OCI-LY7 (cell line): ENCODE measurements around the gene KLHL25. TPM values are rescaled to one million over a fixed set of nuclear protein-coding genes. Genes with fewer than 3 reads are reported as not detected.
A peak's percentile ranks its signal among the peaks of the same experiment; 100 is the strongest.

Experiments used
- BruUV-seq: library from RNA; stranded (reverse); fragments of 400-500 nt; replicated peaks from 2 replicates; lab custom pipeline; 2021; lab: Mats Ljungman, UMichigan
- CTCF ChIA-PET: fragments of 300-600 bp; sonication (Branson Sonifier 250); formaldehyde crosslinking; loops from one replicate; lab custom pipeline; 2022; ENCODE audit warnings: antibody characterized with exemption; ENCODE audit not compliant: unreplicated experiment; lab: Charles Lee
- POLR2A ChIA-PET: fragments of 300-600 bp; sonication (Branson Sonifier 250); formaldehyde crosslinking; loops from one replicate; lab custom pipeline; 2022; ENCODE audit warnings: antibody characterized with exemption; lab: Charles Lee
- DNase-seq: peaks from one replicate; pipeline ENCODE4 v3.0.0-alpha.2; 2015; ENCODE audit warnings: low spot score
- H2AFZ ChIP-seq: fragments of 200-600 bp; sonication (generic), shearing (Covaris generic); 2 replicates; pipeline ENCODE4 v1.6.1; 2014; ENCODE audit warnings: mild to moderate bottlenecking, antibody characterized with exemption, low read length, moderate library complexity
- H3K27ac ChIP-seq: fragments of 200-600 bp; sonication (generic); 2 replicates; pipeline ENCODE4 v1.5.1; 2014; ENCODE audit warnings: mixed run types, low read depth, mild to moderate bottlenecking, moderate library complexity, low read length, inconsistent platforms; ENCODE audit not compliant: poor library complexity, severe bottlenecking
- H3K36me3 ChIP-seq: fragments of 200-600 bp; sonication (generic); 2 replicates; pipeline ENCODE4 v1.6.1; 2014; ENCODE audit warnings: mild to moderate bottlenecking, antibody characterized with exemption, low read length, moderate library complexity, mixed read lengths; ENCODE audit not compliant: insufficient read depth
- H3K4me1 ChIP-seq: fragments of 200-600 bp; sonication (generic); 2 replicates; pipeline ENCODE4 v1.5.1; 2014; ENCODE audit warnings: mild to moderate bottlenecking, low read length; ENCODE audit not compliant: insufficient read depth, poor library complexity, severe bottlenecking
- H3K4me2 ChIP-seq: fragments of 200-600 bp; sonication (generic); 2 replicates; pipeline ENCODE4 v1.6.1; 2014; ENCODE audit warnings: mild to moderate bottlenecking, low read length
- H3K4me3 ChIP-seq: fragments of 200-600 bp; sonication (generic); 2 replicates; pipeline ENCODE4 v1.5.1; 2014; ENCODE audit warnings: mild to moderate bottlenecking, low read depth, low read length; ENCODE audit not compliant: poor library complexity, severe bottlenecking
- H3K79me2 ChIP-seq: fragments of 200-600 bp; sonication (generic); 2 replicates; pipeline ENCODE4 v1.6.1; 2016; ENCODE audit warnings: low read depth, mild to moderate bottlenecking, low read length, moderate library complexity, mixed read lengths; ENCODE audit not compliant: insufficient read depth
- H3K9me2 ChIP-seq: fragments of 200-600 bp; sonication (generic); 2 replicates; pipeline ENCODE4 v1.6.1; 2016; ENCODE audit warnings: mild to moderate bottlenecking, low read length, mixed read lengths; ENCODE audit not compliant: insufficient read depth
- H3K9me3 ChIP-seq: fragments of 200-600 bp; sonication (generic); 2 replicates; pipeline ENCODE4 v1.6.1; 2014; ENCODE audit warnings: mild to moderate bottlenecking, mixed run types, low read length, mixed read lengths
- H4K20me1 ChIP-seq: fragments of 200-600 bp; sonication (generic); 2 replicates; pipeline ENCODE4 v1.6.1; 2014; ENCODE audit warnings: mild to moderate bottlenecking, antibody characterized with exemption, low read length, moderate library complexity, mixed read lengths; ENCODE audit not compliant: insufficient read depth
- CTCF ChIP-seq: fragments of 200-600 bp; sonication (generic); conservative IDR thresholded peaks from 2 replicates; pipeline ENCODE4 v1.5.1; 2014; ENCODE audit warnings: mild to moderate bottlenecking, antibody characterized with exemption, low read length, moderate library complexity, mixed read lengths
- EZH2phosphoT487 ChIP-seq: fragments of 200-600 bp; sonication (generic); IDR thresholded peaks from 2 replicates; pipeline ENCODE4 v1.6.1; 2018; ENCODE audit warnings: low read depth, borderline replicate concordance, mild to moderate bottlenecking, mixed run types, antibody characterized with exemption, low read length, moderate library complexity, mixed read lengths
- intact Hi-C: fragments of 100-400 bp; cut with micrococcal nuclease; formaldehyde crosslinking; loops from one replicate; pipeline ENCODE4 v1.10.0; 2022; ENCODE audit not compliant: unreplicated experiment
- total RNA-seq, 2 experiments: library from RNA; depleted of rRNA in 1 of 2; stranded (reverse); fragments of >200 nt in 1 of 2; shearing (Covaris generic) in 1 of 2; gene quantifications; 2 replicates each; pipeline ENCODE4 v1.2.3, GENCODE V29; 2014 to 2022

Gene KLHL25
- total RNA-seq, 2 experiments from 2014 or later, result 5.1 to 7.7 TPM

DNA sequence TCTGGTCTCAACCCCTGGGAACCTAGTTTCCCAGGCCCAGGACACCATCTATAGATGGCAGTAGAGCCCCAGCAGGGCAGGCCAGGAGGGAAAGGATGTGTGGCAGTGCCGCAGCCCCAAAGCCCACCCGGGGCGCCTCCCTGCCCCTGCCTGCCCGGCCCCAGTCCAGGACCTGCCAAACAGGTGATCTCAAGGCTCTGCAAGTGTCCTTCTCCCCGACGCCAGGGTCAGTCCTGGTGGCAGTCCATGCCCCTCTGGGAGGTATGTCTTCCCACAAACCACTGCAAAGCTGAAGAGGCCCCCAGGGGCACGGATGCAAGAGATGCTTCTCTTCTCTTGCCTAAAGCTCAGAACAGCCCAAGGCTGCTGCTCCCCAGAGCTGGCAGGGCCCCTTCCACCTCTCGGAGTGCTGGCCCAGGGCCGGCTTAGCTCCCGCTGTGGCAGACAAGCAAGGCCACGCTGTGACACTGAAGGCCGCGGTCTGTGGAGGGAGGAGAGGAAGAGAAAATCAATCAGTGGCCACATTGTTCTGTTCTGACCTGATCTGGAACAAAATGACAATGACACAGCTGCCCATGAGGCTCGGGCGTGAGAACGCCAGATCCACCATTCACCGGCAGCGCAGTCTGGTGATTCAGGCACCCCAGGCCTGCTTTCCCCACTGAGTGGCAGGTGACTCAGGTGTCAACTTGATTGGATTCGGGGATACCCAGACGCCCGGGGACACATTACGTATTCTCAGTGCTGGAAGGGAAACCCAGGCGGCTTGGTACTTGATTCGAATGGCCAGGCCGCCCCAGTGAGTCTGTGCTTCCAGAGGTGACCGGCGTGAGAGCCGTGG lies 34.0 kb downstream of the KLHL25 start:
- no peaks in the 10 kb centered on the region for H3K36me3 ChIP-seq
- ChIA-PET POLR2A (no interaction called here), CTCF (no interaction called here)
- no TSS peak for BruUV-seq
- no peaks in the 10 kb centered on the region for H3K9me3 ChIP-seq
- no peak overlapping the region for H3K27ac ChIP-seq
- H4K20me1 ChIP-seq, result no peaks in the 10 kb centered on the region
- TF ChIP-seq EZH2phosphoT487 (no peak), CTCF (peak; percentile 40; the same call in 1 of the 2 replicates)
- intact Hi-C loops, result loop anchor here (1.0 kb wide), 1 partner anchor 80 kb away; no protein-coding TSS in a partner anchor
- no peaks in the 10 kb centered on the region for H3K79me2 ChIP-seq
- no peaks in the 10 kb centered on the region for H3K9me2 ChIP-seq
- no peak overlapping the region for H2AFZ ChIP-seq
- no peak for DNase-seq
- H3K4me1 ChIP-seq, result no peaks in the 10 kb centered on the region
- no peak overlapping the region for H3K4me2 ChIP-seq
- no peak overlapping the region for H3K4me3 ChIP-seq

- POLR2A ChIA-PET, result no interaction called here
- Histone ChIP-seq H3K4me2 (no peak overlapping the region), H3K36me3 (no peaks in the 10 kb centered on the region), H2AFZ (no peak overlapping the region), H3K4me3 (no peak overlapping the region), H3K9me2 (no peaks in the 10 kb centered on the region), H3K79me2 (no peaks in the 10 kb centered on the region), H3K4me1 (no peaks in the 10 kb centered on the region), H3K27ac (no peak overlapping the region), H3K9me3 (no peaks in the 10 kb centered on the region), H4K20me1 (no peaks in the 10 kb centered on the region)
- intact Hi-C loops, result loop anchor here (1.0 kb wide), 1 partner anchor 80 kb away; no protein-coding TSS in a partner anchor
- no peak for TF ChIP-seq EZH2phosphoT487
- TF ChIP-seq CTCF, result no peak
- CTCF ChIA-PET, result no interaction called here
- no TSS peak for BruUV-seq
- DNase-seq, result no peak
Observed at GRCh38 chr15:85760049-85760448, 34.7 kb downstream of the KLHL25 start.

DNA sequence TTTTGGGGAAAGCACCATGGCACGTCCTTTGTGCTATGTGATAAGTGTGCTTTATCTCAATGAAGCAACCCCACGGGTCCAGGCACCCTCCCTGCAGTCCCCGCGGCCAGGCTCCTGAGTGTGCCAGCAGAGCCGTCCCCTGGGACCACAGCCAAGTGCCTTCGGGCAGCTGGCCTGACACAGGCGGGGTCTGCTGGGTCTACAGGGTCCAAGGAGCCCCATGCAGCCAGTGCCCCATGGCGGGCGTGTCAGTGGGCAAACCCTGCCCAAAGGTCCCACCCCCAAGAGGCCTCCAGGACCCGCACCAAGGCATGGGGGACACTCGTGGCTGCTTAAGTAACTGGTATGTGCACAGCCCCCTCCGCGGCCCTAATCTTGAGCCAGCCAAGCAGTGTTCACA lies 35.3 kb downstream of the KLHL25 start:
- H3K27ac ChIP-seq, result no peak overlapping the region
- no peak for DNase-seq
- no peaks in the 10 kb centered on the region for H4K20me1 ChIP-seq
- H3K79me2 ChIP-seq, result no peaks in the 10 kb centered on the region
- ChIA-PET CTCF (interaction anchor here (0.5 kb wide), 1 partner anchor 59 kb away, joined by 3 read pairs; no protein-coding TSS in a partner anchor), POLR2A (no interaction called here)
- intact Hi-C loops, result no loop called here
- no TSS peak for BruUV-seq
- H3K4me3 ChIP-seq, result no peak overlapping the region
- H3K9me2 ChIP-seq, result no peaks in the 10 kb centered on the region
- H3K4me1 ChIP-seq, result no peaks in the 10 kb centered on the region
- no peaks in the 10 kb centered on the region for H3K9me3 ChIP-seq
- TF ChIP-seq EZH2phosphoT487 (no peak), CTCF (no peak)
- no peaks in the 10 kb centered on the region for H3K36me3 ChIP-seq
- no peak overlapping the region for H2AFZ ChIP-seq
- H3K4me2 ChIP-seq, result no peak overlapping the region
